ENCODE results near the gene OR51F2.
"Not testable (repeated sequence)": the region's sequence is repeated elsewhere in the genome, so short reads cannot be mapped to it uniquely, and the experiment has no call there.

The OR51F2 gene, protein sequence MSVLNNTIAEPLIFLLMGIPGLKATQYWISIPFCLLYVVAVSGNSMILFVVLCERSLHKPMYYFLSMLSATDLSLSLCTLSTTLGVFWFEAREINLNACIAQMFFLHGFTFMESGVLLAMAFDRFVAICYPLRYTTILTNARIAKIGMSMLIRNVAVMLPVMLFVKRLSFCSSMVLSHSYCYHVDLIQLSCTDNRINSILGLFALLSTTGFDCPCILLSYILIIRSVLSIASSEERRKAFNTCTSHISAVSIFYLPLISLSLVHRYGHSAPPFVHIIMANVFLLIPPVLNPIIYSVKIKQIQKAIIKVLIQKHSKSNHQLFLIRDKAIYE

GRCh38 chr11:4821021-4821420 lies at the start of gene OR51F2:
OR51F2 (plus strand) TSS chr11:4821321; CDS start chr11:4821422, 101 bp downstream.
- H3K4me3 ChIP-seq (ENCODE audit: low read depth, low read length): no peak within 1 kb of the TSS

GRCh38 chr11:4782454-4782853 lies 38.7 kb upstream of the OR51F2 start:
- no peak overlapping the region for H3K4me3 ChIP-seq (ENCODE audit: low read depth, low read length)

- no peak overlapping the region for H3K4me3 ChIP-seq (ENCODE audit: low read depth, low read length)
These were observed 23.9 kb upstream of the OR51F2 start for GRCh38 chr11:4797206-4797605.

DNA sequence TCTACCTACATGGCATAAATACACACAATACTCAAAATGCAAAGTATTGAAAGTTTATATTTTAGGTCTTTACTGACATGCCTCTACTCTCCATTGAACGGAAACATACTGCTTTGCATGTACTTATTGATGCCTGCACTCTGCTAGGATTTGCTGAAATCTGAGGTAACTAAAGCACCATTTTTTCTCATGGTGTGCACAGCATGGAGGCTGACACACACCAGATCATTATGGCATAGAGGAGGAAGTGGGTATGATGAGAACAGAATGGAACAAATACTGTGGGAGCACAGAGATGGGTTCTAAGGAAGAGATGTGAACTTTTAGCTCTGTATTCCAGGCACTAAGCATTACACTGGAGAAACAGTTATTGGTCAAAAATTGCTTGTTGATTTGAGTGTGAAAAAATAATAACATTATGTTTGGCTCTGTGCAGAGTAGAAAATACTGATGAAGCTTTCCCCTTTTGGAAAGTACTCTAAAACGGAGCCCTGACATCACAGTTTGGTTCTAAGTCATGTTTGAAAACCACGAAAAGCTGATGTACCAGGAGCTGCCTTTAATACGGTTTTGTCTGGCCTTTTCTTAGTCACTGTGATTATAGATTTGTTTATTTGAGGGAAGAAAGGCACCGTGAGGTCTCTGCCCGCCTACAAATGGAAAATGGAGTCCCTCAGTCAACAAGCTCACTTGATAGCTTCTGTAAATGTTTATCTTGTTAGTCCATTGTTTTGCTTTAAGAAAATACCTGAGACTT lies 22.5 kb upstream of the OR51F2 start:
- no peak overlapping the region for H3K4me3 ChIP-seq (ENCODE audit: low read depth, low read length)

DNA sequence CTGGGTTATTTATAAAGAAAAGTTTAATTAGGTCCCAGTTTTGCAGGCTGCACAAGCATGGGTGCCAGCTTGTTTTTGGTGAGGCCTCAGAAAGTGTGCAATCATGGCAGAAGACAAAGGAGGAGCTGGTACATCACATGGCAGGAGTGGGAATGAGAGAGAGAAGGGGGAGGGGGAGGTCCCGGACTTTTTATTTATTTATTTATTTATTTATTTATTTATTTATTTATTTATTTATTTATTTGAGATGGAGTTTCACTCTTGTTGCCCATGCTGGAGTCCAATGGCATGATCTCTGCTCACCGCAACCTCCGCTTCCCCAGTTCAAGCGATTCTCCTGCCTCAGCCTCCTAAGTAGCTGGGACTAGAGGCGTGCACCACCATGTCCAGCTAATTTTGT lies 19.8 kb upstream of the OR51F2 start:
- not testable (repeated sequence) for H3K4me3 ChIP-seq (ENCODE audit: low read depth, low read length)

GRCh38 chr11:4804280-4804679 lies 16.8 kb upstream of the OR51F2 start, which contains the start of gene OR52R1:
OR52R1 (minus strand) TSS chr11:4804380; CDS start chr11:4804380, 0 bp downstream.
- no peak within 1 kb of the TSS for H3K4me3 ChIP-seq (ENCODE audit: low read depth, low read length)

DNA sequence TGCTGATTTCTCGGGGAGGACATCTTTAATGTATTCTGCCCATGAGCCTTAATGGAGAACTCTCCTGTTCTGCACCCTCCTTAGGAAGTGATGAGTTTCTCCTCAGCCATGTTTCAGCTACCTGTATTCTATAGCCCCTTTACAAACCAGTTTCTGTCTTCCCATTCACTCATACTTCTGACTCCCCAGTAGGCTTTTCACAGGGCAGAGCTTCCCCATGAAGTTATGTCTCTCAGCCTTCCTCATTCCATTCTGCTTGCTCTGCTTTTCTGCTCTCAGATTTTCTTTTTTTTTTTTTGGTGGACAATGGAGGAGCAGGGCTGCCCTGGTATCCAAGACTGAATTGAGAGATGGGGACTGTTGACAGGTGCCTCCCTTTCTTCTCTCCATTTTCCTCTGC lies 12.6 kb upstream of the OR51F2 start:
- H3K4me3 ChIP-seq (ENCODE audit: low read depth, low read length): no peak overlapping the region

DNA sequence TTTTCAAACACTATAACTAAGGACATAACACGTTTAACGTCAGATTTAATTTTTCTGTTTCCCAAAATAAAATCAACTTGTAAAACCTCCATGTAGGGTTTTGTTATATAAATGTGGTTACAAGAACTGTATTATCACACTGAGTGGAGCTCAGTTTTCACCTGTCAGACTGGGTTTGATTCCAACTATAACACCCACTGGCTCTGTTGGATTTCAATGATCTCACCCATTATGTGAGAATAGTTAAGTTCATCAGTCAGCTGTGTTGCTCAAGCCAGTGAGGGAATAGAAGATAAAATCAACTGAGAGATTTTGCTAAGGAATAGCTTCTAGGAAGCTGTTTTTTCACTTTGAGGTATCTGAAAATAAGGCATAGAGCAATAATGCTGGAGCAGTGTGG lies 11.9 kb upstream of the OR51F2 start:
- no peak overlapping the region for H3K4me3 ChIP-seq (ENCODE audit: low read depth, low read length)

DNA sequence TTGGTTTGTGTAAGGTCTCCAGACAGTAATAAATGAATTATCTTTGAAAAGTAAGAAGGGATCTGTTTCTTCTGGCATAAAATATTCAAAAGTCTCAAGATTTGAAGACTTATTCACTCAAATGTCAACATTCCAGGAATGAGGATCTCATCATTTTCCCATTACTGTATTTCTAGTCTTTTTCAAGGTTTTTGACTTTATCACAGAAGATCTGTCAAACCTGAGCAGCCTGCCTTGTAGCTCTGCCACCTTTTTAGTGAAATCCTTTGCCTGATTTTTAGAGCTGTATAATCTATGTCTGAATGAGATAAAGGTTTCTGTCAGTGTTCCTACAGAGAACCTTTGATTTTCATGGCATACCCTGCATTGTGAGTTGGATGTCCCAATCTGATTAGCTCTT lies 4.0 kb downstream of the OR51F2 start:
- H3K4me3 ChIP-seq (ENCODE audit: low read depth, low read length): no peak overlapping the region

GRCh38 chr11:4826425-4826824 lies 5.3 kb downstream of the OR51F2 start:
- no peak overlapping the region for H3K4me3 ChIP-seq (ENCODE audit: low read depth, low read length)

DNA sequence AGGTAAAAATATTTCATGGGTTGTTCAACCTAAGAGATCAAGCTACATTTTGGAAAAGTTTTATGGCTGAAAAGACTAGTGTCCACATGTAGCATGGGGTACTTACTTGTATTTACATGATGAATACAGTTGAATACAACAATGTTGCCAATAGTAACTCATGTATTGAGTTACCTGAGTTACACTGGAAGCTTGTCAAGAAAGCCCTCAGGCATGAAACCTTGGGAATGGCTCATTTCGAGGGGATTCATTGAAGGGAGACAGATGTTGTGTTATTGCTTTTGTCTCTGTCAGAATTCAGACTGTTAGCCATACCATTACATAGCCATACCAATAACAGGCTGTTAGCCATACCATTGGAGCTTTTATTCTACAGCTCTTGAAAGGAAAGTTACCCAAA lies 9.2 kb downstream of the OR51F2 start:
- no peak overlapping the region for H3K4me3 ChIP-seq (ENCODE audit: low read depth, low read length)

- no peak overlapping the region for H3K4me3 ChIP-seq (ENCODE audit: low read depth, low read length)
These were observed 9.8 kb downstream of the OR51F2 start for GRCh38 chr11:4830909-4831308.

- H3K4me3 ChIP-seq (ENCODE audit: low read depth, low read length): no peak overlapping the region
These were observed 18.9 kb downstream of the OR51F2 start for GRCh38 chr11:4839851-4840549.

DNA sequence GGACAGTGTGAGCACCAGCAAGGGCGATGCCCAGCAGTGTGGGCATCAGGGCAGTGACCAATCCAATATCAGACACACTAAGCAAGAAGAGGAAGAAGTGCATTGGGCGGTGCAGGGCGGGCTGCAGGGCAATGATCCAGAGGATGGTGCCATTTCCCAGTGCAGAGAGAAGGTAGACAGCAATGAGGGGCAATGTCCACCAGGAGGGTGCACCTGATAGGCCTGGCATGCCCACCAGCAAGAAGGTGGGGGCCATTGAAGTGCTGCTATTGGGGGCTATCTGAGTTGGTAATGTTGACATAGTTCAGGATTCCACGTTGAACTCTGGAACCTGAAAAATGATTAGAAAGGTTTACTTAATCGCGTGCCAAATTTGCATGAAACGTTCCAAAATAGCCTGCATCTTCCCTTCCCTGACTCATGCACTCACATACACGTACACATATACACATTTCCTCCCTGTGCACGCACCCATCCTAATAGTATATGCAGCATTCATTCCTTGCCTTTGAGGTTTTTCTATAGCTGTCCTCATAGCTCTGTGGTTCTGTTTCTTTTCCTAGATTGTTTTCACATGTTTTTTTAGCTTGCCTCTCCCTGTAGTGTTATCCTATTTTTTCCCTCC lies 27.9 kb downstream of the OR51F2 start, which contains the start of gene OR51S1:
OR51S1 (minus strand) TSS at position 301 of the 625 bp plus-strand sequence; CDS start at position 301, 0 bp downstream.
- no peak within 1 kb of the TSS for H3K4me3 ChIP-seq (ENCODE audit: low read depth, low read length)

DNA sequence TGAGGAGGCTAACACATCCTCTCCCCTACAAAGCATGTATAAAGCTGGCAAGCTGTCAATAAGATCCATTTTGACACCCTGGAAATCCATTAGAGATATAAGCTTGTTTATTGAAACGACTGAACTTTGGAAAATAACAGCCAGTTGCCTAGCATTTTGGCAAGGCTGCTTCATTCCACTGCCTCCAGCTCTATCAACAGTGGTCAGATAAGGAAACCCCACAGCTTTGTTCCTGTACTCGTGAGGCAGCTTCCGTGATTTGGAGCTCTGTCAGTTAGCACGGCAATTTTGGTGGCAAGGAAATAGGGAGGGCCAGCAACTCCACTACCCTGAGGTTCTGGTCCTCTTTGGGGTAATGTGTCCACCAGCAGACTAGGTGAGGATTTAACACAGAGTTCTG lies 29.9 kb downstream of the OR51F2 start:
- H3K4me3 ChIP-seq (ENCODE audit: low read depth, low read length): no peak overlapping the region

- H3K4me3 ChIP-seq (ENCODE audit: low read depth, low read length): not testable (repeated sequence)
These were observed 33.2 kb downstream of the OR51F2 start for GRCh38 chr11:4854286-4854685.

DNA sequence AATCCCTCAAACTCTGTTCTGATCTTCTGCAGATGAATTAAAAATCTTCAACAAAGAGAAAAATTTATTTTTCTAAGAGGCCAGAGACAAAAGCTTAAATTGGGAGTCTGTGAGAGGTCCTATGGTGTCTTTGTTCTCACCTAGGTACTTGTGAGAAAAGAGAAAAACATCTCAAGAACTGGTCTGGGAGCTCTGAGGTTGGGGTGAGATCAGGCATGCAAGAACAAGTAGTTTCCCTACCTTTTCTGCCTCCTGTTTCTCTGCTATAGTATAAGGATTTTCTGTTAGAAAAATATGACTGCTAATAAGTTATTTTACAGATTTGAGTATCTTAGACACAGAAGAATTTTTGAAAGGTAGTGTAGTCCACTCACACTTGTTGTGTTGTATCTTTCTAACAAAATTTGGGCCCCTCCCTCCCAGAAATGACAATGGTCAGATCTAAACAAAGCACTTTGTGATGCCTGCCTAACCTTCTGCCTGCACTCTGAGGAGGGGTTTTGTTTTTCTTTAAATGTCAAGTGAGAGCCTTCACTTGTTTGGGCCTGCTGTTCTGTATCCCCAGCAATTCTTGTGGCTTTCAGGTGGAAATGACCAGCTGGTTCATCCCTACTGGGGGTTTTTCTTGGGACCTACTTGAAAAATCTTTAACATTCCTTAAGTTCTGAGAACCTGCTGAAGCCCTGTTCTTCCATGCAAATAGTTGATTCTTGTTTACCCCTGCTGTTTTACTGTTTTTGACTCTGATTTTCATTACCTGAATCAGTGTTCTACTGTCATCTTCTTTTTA lies 41.5 kb downstream of the OR51F2 start:
- H3K4me3 ChIP-seq (ENCODE audit: low read depth, low read length): no peak overlapping the region

GRCh38 chr11:4863876-4864275 lies 42.8 kb downstream of the OR51F2 start:
- no peak overlapping the region for H3K4me3 ChIP-seq (ENCODE audit: low read depth, low read length)

DNA sequence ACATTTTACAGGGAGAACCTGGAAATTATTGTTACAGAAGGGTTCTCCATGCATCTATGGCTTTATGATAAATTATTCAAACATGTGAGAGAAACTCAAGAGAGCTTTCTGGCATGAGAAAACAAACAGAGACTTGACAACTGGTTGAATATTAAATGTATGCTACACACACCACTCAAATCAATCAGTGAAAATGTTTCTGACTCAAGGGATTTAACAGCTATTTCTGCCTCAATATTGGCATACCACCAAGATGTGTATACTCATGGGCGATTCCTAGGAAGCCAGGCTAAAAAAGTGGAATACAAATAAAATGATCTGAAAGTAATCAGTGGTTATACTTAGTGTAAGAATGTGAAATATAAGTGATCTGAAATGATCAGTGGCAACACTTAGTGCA lies 44.7 kb downstream of the OR51F2 start:
- H3K4me3 ChIP-seq (ENCODE audit: low read depth, low read length): no peak overlapping the region

Data from iPS-11a (cell line).